ENCODE measurements around the gene ERCC6.

The ERCC6 gene

DNA sequence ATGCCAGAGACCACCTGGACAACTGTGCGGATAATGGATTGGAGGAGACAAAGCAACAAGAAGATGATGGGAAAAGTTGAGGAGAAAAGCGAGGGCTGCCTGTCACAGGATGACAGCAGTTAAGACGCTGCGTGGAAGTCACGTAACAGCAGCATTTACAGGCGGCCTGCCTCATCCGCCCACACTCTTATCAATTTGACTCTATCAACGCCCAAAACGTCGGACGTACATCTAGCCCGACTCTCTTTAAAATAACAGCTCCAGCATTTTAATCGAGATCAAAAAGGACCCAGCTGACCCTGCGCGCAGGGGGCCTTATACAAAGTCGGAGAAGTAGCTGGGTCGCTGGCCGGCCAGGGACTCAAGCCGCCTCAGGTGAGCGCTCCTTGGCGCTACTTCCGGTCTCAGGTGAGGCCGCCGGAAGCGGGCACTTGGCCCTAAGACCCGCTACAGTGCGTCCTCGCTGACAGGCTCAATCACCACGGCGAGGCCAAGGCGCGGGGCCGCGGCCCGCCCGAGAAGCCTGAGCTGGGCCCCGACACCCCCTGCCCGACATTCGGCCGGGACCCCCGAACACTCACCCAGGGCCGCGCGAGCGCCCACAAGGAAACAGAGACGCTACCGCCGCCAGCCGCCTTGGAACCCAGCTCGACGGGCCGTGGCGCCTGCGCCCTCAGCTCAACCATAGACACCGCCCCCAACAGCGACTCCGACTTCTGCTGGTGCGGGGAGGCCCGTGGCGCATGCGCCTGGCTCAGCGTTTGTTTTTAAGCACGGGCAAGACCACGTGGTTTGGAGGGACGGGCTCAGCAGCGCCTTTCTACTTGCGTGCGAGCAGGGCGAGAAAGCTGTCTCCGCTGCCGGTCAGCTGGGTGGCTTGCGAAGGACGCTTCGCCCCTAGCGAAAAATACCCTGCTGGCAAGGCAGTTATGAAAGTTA is at the start of gene ERCC6:
Gene ERCC6 (minus strand): TSS at position 741 of the 939 bp plus-strand sequence.
- DNase-seq (ENCODE audit: low read depth in 3 of 3), result peak; percentile 90 to 95 (median 94)

DNA sequence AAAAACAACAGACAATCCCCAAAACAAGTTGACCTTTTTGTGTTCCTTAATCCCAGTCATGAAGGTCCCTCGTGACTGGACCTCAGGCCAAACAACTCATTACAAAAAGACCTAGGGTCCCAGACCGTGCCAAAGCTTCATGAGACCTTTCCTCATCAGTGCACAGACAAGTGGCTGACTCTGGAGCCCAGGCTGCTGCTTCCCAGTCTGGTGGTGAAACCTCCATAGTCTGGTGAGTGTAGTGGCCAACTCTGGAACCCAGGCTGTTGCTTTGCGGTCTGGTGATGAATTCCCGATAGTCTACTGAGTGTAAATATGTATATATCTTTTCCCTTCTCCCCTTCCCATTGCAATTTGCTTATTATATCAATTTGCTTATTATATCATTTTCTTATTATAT is 49.1 kb upstream of the ERCC6 start:
- no peak for DNase-seq (ENCODE audit: low read depth in 3 of 3)

DNA sequence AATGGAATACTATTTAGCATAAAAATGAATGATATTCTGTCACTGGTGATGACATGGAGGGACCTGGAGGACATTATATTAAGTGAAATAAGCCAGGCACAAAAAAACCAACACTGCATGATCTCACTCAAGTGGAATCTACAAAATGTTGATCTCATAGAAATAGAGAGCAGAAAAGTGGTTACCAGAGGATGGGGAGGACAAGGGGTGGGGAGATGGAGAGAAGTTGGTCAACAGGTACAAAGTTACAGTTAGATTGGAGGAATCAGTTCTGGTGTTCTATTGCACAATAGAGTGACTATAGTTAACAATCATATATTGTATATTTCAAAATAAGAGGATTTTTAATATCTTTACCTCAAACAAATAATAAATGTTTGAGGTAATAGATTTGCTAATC is 46.5 kb upstream of the ERCC6 start:
- DNase-seq (ENCODE audit: low read depth in 3 of 3), result no peak

DNA sequence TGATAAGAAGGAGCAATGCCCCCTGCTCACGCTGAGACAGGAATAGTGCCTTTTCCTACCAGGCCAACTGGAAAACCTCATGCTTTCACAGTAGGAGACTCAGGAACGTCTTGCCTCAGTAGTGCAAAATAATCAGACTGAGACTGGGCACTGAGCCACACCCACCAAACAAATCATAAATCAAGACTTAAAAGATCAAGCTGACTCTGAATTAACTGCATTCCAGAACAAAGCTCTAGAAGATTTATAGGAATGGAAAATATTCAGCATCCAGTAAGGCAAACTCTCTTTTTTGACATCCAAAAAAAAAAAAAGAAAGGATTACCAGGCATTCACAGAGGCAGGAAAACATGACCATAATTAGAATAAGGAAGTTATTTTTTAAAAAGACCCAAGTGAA is 40.7 kb upstream of the ERCC6 start:
- no peak for DNase-seq (ENCODE audit: low read depth in 3 of 3)

DNA sequence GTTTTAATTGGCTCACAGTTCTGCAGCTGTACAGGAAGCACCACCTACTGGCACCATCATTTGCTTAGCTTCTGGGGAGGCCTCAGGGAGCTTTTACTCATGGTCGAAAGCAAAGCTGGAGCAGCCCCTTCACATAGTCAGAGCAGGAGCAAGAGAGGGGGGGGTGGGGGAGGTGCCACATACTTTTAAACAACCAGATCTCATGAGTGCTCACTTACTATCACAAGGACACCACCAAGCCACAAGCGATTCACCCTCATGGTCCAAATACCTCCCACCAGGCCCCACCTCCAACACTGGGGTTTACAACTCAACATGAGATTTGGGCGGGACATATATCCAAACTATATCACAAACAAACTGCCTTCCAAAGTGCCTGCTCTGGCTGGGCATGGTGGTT is 39.5 kb upstream of the ERCC6 start:
- DNase-seq (ENCODE audit: low read depth in 3 of 3), result no peak

DNA sequence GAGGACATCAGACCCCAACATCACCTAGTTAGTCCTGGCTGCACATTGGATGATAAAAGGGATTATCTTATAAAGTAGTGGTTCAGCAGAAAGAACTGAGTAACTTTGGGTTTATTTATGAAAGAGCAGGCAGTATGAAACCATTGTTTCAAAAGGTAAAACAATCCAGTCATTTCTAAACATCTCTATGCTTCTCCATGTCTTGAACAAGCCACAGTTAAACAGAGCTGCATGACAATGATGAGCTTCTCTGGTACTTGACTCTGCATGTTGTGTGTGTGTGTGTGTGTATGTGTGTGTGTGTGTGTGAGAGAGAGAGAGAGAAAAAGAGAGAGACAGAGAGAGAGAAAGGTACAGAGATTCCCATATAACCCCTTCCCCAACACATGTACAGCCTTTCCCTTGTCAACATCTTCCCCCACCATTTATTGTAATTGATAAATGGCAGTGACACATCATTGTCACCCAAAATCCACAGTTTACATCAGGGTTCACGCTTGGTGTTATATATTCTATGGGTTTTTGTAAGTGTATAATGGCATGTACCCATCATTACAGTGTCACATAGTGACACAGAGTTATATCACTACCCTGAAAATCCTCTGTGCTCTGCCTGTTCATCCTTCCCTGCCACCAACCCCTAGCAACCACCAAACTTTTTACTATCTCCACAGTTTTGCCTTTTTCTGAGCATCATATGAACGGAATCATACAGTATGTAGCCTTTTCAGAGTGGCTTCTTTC is 38.4 kb upstream of the ERCC6 start:
- DNase-seq (ENCODE audit: low read depth in 3 of 3), result no peak

DNA sequence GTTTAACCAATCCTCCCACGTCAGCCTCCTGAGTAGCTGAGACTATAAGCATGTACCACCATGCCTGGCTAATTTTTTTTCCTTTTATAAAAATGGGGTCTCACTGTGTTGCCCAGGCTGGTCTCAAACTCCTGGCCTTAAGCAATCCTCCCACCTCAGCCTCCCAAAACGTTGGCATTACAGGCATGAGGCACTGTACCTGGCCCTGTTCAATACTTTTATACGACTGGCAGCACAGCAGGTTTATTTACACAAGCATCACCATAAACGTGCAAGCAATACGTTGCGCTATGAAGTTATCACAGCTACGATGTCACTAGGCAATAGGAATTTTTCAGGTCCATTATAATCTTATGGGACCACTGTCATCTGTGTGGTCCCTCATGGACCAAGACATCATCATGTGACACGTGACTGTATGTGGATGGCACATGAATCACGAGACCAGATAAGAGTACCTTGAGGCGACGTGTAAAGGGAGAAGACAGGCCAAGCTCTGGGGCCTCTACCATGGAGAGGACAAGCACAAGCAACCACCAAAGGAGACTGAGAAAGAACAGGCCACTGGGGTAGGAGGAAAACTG is 36.7 kb upstream of the ERCC6 start:
- no peak for DNase-seq (ENCODE audit: low read depth in 3 of 3)

DNA sequence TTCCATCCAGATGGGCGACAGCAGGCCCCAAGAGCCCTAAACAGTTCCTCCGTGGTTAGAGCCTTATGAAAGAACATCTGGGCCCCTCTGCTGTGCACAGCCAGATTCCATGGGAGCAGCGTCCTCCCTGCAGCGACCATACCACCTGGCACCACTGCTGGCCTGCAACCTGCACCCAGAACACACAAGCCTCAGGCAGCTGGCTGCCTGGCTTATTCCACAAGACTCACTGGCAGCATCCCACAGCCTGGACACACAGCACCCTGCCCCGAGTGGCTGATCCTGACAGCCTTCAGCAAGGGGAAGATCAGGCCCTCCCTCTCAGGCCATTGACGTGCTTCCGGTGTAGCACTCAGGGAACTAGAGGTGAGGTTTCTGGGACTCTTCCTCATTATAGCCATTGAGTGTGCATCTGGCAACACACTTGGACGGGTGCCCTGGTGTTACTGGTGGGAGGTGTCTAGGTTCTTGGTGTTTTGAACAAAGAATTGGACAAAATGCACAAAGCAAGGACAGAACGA is 33.7 kb upstream of the ERCC6 start:
- DNase-seq (ENCODE audit: low read depth in 3 of 3), result no peak

DNA sequence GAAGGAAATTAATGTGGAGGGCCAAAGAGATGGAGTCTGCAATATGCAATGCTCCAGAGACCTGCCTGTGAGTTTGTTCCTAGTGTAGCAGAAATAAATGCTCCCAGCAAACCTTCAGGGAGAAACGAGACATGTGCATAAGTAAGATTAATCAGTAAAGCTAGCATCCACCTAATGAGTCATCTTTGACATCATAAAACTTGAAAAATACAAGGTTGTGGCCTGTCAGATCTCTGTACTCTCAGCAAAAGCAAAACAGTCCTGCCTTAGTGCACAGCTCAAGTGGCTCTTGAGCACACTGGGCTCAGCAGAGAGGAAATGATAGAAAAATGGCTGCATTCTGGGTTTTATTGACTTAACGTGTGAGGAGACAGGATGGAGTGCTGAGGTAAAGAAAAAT is 32.5 kb upstream of the ERCC6 start:
- no peak for DNase-seq (ENCODE audit: low read depth in 3 of 3)

DNA sequence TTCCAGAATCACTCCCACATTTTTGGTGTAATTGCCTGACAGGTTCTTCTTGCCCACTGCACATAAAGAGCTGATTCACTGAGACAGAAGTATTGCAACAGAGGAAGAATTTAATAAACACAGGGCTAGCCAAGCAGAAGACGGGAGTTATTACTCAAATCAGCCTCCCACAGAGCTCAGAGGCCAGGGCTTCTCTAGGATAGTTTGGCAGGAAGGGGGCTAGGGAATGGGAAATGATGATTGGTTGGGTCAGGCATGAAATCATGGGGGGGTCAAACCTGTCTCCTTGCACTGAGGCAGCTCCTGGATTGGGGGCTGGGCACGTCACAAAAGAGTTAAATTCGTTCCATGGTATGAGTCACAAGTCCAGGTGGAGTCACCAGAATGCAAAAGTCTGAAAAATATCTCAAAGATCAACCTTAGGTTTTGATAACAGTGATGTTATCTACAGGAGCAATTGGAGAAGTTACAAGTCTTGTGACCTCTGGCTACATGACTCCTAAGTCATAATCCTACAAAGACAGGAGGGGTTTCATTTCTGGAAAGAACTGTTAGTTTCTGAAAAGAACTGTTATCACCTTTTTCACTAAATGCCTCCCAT is 30.2 kb upstream of the ERCC6 start:
- no peak for DNase-seq (ENCODE audit: low read depth in 3 of 3)

DNA sequence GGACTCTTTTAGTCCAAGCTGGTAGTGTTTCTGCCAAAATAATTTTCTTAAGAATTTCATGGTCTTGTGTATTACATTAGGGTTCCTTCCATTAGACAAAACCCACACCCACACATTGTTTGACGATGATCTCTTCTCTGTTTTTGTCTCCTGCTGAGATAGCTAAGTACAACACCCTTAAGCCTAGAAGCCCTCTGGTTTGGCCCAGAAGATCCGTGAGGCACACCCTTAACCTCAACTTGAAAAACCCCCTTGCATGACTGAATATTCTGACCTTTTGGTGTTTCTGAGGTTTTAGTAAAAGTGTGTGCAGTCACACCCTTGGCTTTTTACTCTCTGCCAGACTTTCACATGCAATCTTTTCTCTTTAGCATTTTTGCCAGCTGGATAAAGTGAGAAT is 29.3 kb upstream of the ERCC6 start:
- no peak for DNase-seq (ENCODE audit: low read depth in 3 of 3)

DNA sequence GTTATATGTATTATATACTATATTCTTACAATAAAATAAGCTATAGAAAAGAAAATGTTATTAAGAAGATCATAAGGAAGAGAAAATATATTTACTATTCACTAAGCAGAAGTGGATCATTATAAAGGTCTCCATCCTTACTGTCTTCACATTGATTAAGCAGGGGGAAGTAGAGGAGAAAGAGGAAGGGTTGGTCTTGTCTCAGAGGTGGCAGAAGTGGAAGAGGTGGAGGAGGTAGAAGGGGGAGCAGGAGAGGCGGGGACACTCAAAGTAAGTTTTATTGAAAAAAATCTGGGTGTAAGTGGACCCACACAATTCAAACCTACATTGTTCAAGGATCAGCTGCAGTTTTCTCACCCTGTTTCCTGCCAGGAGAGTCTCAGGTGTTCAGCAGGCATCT is 28.9 kb upstream of the ERCC6 start:
- DNase-seq (ENCODE audit: low read depth in 3 of 3), result no peak

DNA sequence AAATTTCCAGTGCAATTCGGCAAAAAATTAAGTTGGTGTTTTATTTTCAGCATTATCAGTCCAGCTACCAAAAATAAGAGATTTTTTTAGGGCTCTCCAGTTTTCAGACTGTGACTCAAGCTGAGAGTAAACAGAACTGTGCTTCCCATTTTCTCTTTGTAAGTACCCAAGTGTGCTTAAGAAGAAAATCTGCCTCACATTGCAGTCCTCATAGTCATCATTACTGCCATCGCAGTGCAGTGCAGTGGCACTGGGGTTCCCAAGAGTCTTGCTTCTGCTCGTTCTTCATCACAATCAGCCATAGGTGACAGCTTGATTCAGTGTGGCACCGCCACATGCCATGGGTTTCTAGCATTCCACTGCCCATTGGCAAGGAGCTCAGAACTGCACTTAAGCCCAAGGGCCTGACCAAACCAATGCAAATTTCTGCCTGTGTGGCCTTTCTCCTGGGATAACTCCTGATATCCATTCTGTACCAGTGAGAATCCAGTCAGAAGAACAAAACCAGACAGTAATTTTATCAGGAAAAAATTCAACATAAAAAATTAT is 25.6 kb upstream of the ERCC6 start:
- DNase-seq (ENCODE audit: low read depth in 3 of 3), result no peak

DNA sequence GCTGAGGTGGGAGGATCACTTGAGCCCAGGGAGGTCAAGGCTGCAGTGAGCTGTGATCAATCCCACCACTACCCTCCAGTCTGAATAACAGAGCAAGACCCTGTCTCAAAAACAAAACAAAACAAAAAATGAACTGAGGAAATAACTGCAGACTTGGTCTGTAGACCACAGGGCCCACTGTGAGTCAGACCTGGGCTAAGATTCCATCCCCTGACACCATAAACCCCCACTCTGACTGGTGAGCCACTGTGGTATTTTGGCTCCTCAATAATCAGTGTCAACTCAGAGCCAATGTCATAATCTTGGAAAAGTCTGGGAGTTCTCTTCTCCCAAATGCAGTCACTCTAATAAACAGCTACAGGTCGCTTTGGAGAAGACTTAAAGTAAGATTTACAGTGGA is 24.0 kb upstream of the ERCC6 start:
- no peak for DNase-seq (ENCODE audit: low read depth in 3 of 3)

DNA sequence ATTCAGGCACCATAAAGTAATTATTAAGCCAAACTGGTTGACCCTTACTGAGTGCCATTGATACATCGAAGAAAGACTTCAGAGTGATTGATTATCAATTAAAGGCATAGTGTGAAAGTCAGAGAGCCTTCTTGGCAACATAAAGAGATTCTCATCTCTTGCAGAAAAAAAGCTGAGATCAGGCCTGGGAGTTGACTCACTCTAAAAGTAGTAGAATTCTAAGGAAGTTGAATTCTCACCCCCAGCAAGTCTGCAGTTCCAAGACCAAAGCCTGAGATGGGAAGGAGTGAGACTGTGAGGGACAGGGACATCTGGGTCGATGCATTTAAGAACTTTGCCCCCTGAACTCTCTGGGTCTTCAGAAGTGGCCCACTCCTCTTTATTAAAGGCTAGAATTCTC is 21.6 kb upstream of the ERCC6 start:
- DNase-seq (ENCODE audit: low read depth in 3 of 3), result no peak

DNA sequence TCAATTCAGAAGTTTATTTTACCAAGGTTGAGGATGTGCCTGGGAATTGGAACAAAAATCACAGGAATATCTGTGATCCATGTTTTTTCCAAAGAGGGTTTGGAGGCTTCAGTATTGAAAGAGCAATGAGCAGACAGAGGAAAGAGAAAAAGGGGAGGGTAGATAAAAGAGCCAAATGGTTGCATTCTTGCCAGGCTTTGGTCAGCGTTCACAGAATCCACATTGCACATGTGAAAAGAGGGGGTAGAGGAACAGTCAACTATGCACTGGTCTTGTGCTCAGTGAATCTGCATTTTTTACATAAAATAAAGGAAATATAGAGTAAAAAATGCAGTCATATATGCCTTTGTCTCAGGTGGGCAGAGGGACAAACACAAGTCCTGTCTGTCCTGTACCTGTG is 20.6 kb upstream of the ERCC6 start:
- no peak for DNase-seq (ENCODE audit: low read depth in 3 of 3)

DNA sequence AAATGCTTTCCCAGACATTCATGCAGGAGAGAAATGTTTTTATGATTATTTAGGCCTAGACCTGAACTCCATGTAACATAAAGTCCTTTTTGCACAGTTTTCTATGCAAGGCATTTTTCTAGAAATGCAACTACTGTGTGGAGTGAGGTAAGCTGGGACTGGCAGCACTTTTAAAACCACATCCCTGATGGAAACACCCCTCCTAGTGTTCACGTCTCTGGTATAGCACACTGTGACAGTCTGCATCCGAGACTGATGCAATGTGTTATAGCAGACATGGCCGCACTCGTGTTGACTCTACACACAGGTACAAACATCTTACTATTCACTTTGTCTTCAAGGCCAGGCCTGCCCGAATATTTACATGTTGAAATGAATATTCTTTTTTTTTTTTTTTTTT is 19.3 kb upstream of the ERCC6 start:
- DNase-seq (ENCODE audit: low read depth in 3 of 3), result no peak

DNA sequence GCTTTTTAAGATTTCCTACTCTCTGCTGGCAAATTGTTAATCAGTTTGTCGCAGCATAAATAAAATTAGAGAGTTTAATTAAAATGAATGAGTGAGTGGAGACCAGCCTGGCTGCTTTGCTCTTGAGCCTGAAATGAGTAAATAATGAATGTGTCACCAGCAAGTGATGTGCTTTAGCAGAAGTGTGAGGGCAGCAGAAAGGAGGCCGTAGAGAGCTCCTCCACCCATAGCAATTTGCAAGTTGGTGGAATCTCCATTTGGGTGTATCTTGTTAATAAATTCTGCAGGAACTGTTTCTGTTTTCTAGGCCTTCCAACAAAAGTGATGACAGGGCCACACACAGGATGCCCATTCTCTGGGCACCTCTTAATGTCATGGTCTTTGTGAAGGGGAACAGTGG is 18.8 kb upstream of the ERCC6 start:
- no peak for DNase-seq (ENCODE audit: low read depth in 3 of 3)

DNA sequence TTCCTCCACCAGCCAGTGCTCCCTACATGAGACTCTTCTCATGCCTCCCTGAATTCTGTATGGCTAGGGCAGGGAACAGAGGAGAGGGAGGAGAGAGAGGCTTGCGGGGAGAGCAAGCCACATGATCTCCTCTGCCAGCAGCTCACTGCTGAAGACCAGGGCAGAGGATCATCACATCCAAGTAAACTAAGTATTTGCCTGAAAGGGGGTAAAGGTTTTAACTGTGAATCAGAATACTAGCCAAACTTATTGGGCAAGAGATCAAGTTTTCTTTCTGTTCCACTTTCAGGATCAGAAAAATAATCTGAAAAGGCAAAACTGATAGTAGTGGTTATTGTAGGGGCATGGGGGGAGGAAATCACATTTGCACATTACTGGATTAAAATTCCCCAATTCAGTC is 17.8 kb upstream of the ERCC6 start:
- no peak for DNase-seq (ENCODE audit: low read depth in 3 of 3)

DNA sequence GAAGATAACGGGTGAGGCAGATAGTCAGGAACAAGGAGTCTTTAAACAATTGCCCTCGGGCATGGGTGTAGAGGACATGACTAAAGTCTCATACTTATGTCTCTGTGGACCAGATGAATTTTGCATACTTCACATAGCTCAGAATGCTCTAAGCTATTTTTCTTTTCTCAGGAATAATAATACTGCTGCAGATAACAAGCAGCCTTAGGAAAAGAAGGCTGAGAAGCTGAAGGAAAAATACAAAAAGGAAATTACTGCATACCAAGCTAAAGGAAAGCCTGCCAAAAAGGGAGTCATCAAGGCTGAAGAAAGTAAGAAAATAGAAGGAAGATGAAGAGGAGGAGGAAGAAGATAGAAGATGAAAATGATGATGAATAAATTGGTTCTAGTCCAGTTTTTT is 13.4 kb upstream of the ERCC6 start:
- DNase-seq (ENCODE audit: low read depth in 3 of 3), result no peak

DNA sequence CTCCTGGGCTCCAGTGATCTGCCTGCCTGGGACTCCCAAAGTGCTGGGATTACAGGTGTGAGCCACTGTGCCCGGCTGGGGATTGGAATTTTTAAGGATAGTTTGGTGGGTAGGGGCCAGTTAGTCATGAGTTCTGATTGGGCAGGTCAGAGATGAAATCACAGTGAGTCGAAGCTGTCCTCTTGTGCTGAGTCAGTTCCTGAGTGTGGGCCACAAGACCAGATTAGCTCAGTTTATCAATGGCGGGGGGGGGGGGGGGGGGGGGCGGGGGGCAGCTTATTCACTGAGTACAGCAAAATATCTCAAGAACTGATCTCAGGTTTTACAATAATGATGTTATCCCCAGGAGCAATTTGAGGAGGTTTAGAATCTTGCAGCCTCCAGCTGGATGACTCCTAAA is 11.6 kb upstream of the ERCC6 start:
- no peak for DNase-seq (ENCODE audit: low read depth in 3 of 3)
